Measurements from ENCODE around the gene RASGRF2.

Gene RASGRF2

GRCh38 chr5:80930940-80931339, 29.2 kb upstream of the RASGRF2 start:
- peaks cover 8% of the 10 kb centered on the region for H3K27me3 Mint-ChIP-seq (ENCODE audit: low read depth, poor library complexity)
- DNase-seq: no peak
- H3K4me1 Mint-ChIP-seq: no peaks in the 10 kb centered on the region
- H3K27ac Mint-ChIP-seq: no peak overlapping the region
- H3K9me3 Mint-ChIP-seq: no peaks in the 10 kb centered on the region
- no peak overlapping the region for H3K4me3 Mint-ChIP-seq
- no peaks in the 10 kb centered on the region for H3K36me3 Mint-ChIP-seq (ENCODE audit: low read depth)
- TF ChIP-seq CTCF (IDR thresholded peaks at IDR 0.05): no peak

- Mint-ChIP-seq H3K27ac (no peak overlapping the region), H3K4me3 (no peak overlapping the region), H3K4me1 (no peaks in the 10 kb centered on the region), H3K27me3 (ENCODE audit: low read depth, poor library complexity) (peaks cover 8% of the 10 kb centered on the region), H3K9me3 (no peaks in the 10 kb centered on the region), H3K36me3 (ENCODE audit: low read depth) (no peaks in the 10 kb centered on the region)
- no peak for DNase-seq
- TF ChIP-seq CTCF (IDR thresholded peaks at IDR 0.05): no peak
Measured at GRCh38 chr5:80931411-80931810, 28.8 kb upstream of the RASGRF2 start.

GRCh38 chr5:80933036-80933435, 27.1 kb upstream of the RASGRF2 start:
- Mint-ChIP-seq H3K4me3 (no peak overlapping the region), H3K9me3 (no peaks in the 10 kb centered on the region), H3K4me1 (no peaks in the 10 kb centered on the region), H3K27me3 (ENCODE audit: low read depth, poor library complexity) (peaks cover 8% of the 10 kb centered on the region), H3K36me3 (ENCODE audit: low read depth) (no peaks in the 10 kb centered on the region), H3K27ac (no peak overlapping the region)
- no peak for TF ChIP-seq CTCF (IDR thresholded peaks at IDR 0.05)
- no peak for DNase-seq

GRCh38 chr5:80934751-80935150, 25.4 kb upstream of the RASGRF2 start:
- H3K27ac Mint-ChIP-seq: no peak overlapping the region
- H3K4me3 Mint-ChIP-seq: no peak overlapping the region
- no peak for DNase-seq
- TF ChIP-seq CTCF (IDR thresholded peaks at IDR 0.05): no peak
- peaks cover 8% of the 10 kb centered on the region for H3K27me3 Mint-ChIP-seq (ENCODE audit: low read depth, poor library complexity)
- no peaks in the 10 kb centered on the region for H3K4me1 Mint-ChIP-seq
- no peaks in the 10 kb centered on the region for H3K9me3 Mint-ChIP-seq
- no peaks in the 10 kb centered on the region for H3K36me3 Mint-ChIP-seq (ENCODE audit: low read depth)

- no peak overlapping the region for H3K27ac Mint-ChIP-seq
- H3K36me3 Mint-ChIP-seq (ENCODE audit: low read depth): no peaks in the 10 kb centered on the region
- no peak overlapping the region for H3K4me3 Mint-ChIP-seq
- no peak for TF ChIP-seq CTCF (IDR thresholded peaks at IDR 0.05)
- H3K27me3 Mint-ChIP-seq (ENCODE audit: low read depth, poor library complexity): peaks cover 7% of the 10 kb centered on the region
- H3K9me3 Mint-ChIP-seq: no peaks in the 10 kb centered on the region
- H3K4me1 Mint-ChIP-seq: no peaks in the 10 kb centered on the region
- DNase-seq: no peak
Measured at GRCh38 chr5:80935811-80936385, 24.3 kb upstream of the RASGRF2 start.

- TF ChIP-seq CTCF (IDR thresholded peaks at IDR 0.05): no peak
Measured at GRCh38 chr5:80936881-80937280, 23.3 kb upstream of the RASGRF2 start.

More at GRCh38 chr5:80936881-80937280, 23.3 kb upstream of the RASGRF2 start:
- Mint-ChIP-seq H3K27ac (no peak overlapping the region), H3K27me3 (ENCODE audit: low read depth, poor library complexity) (peaks cover 6% of the 10 kb centered on the region), H3K4me1 (no peaks in the 10 kb centered on the region), H3K4me3 (no peak overlapping the region), H3K9me3 (no peaks in the 10 kb centered on the region), H3K36me3 (ENCODE audit: low read depth) (no peaks in the 10 kb centered on the region)
- no peak for DNase-seq

All from nephron progenitor cell (in vitro differentiated cells).